K562 (cell line): ENCODE results near the gene OR2W3. TPM values are rescaled to one million over a fixed set of nuclear protein-coding genes. Genes with fewer than 3 reads are reported as not detected.
A peak's percentile ranks its signal among the peaks of the same experiment; 100 is the strongest.

Experiments used
- DMBX1 ChIP-seq: fragments of 250-450 bp; sonication (Bioruptor Pico); IDR thresholded peaks from 2 replicates; pipeline ENCODE4 v1.8.0; 2022; ENCODE audit warnings: inconsistent platforms, mild to moderate bottlenecking, moderate library complexity, borderline replicate concordance
- GTF2E2 ChIP-seq: fragments of 200-800 bp; sonication (Bioruptor generic); IDR thresholded peaks from 2 replicates; pipeline ENCODE4 v1.6.1; 2016; ENCODE audit warnings: missing genetic modification characterization, missing compliant biosample characterization
- POU5F1 ChIP-seq: fragments of 150-350 bp; IDR thresholded peaks from 2 replicates; pipeline ENCODE4 v1.6.1; 2014; ENCODE audit warnings: borderline replicate concordance, low read length, low read depth, mild to moderate bottlenecking; ENCODE audit not compliant: partially characterized antibody
- SOX6 ChIP-seq: fragments of 450-650 bp; IDR thresholded peaks from 2 replicates; pipeline ENCODE4 v1.6.1; 2014; ENCODE audit warnings: mild to moderate bottlenecking
- TGIF2 ChIP-seq: sonication (generic); formaldehyde crosslinking; IDR thresholded peaks from 2 replicates; pipeline ENCODE4 v1.8.1; 2022; ENCODE audit warnings: mild to moderate bottlenecking, missing genetic modification reagents, moderate library complexity
- ZFP36 ChIP-seq: fragments of 150-350 bp; IDR thresholded peaks from 2 replicates; pipeline ENCODE4 v1.6.1; 2018; ENCODE audit warnings: low read length, low read depth; ENCODE audit not compliant: partially characterized antibody
- ZNF165 ChIP-seq: fragments of 250-450 bp; sonication (Bioruptor Pico); IDR thresholded peaks from 2 replicates; pipeline ENCODE4 v1.4.0; 2020; ENCODE audit warnings: borderline replicate concordance
- ZNF316 ChIP-seq: fragments of 450-650 bp; IDR thresholded peaks from 2 replicates; pipeline ENCODE4 v1.6.1; 2016
- ZNF583 ChIP-seq: fragments of 250-450 bp; sonication (Bioruptor Pico); IDR thresholded peaks from 2 replicates; pipeline ENCODE4 v1.4.0; 2020
- polyA plus RNA-seq, 8 experiments: library from polyadenylated mRNA; depleted of rRNA in 4 of 8; stranded (reverse) in 5 of 8; unstranded in 3 of 8; fragments of >200 nt; fragmentation: Nextera tagmentation in 2 of 8; fragmentation: Illumina TruSeq in 1 of 8; extraction: Ambion mirVana in 2 of 8; extraction: Trizol in 1 of 8; gene quantifications; 2 replicates each; pipeline versions ENCODE4 v1.2.1 to v1.2.3, GENCODE V29; 2011 to 2014; ENCODE audit warnings: inconsistent platforms in 1 of 8, missing spikeins in 1 of 8
- total RNA-seq, 7 experiments: library from RNA; depleted of rRNA in 6 of 7; stranded (reverse); fragments of >200 nt in 6 of 7; fragmentation: Illumina TruSeq in 2 of 7; extraction: Trizol in 2 of 7; gene quantifications; 2 replicates each; pipeline versions ENCODE4 v1.2.1 to v1.2.3, GENCODE V29; 2011 to 2021; ENCODE audit warnings: low replicate concordance in 1 of 7
- TF ChIP-seq, protein P1 (sequence below), 2 experiments: IDR thresholded peaks; 2 replicates each; pipeline ENCODE4 v1.6.1; 2012; ENCODE audit warnings: improper control_type of control experiment in 2 of 2, low read depth in 2 of 2, low read length in 2 of 2, borderline replicate concordance in 1 of 2
- TF ChIP-seq, protein P2 (sequence below): fragments of 250-450 bp; sonication (Bioruptor Pico); IDR thresholded peaks from 2 replicates; pipeline ENCODE4 v1.5.0; 2021
- TF ChIP-seq, protein P3 (sequence below): IDR thresholded peaks from 2 replicates; pipeline ENCODE4 v1.6.1; 2014; ENCODE audit warnings: antibody characterized with exemption
- TF ChIP-seq, protein P4 (sequence below): fragments of 250-450 bp; sonication (Bioruptor Pico); IDR thresholded peaks from 2 replicates; pipeline ENCODE4 v1.5.1; 2021; ENCODE audit warnings: mild to moderate bottlenecking
- TF ChIP-seq, protein P5 (sequence below): fragments of 450-650 bp; formaldehyde crosslinking; IDR thresholded peaks from 2 replicates; pipeline ENCODE4 v1.4.0; 2022; ENCODE audit warnings: missing genetic modification characterization
- TF ChIP-seq, protein P6 (sequence below): fragments of 450-650 bp; formaldehyde crosslinking; IDR thresholded peaks from 2 replicates; pipeline ENCODE4 v1.4.0; 2022; ENCODE audit warnings: mild to moderate bottlenecking, moderate library complexity
- TF ChIP-seq, protein P7 (sequence below): sonication (generic); formaldehyde crosslinking; IDR thresholded peaks from 2 replicates; pipeline ENCODE4 v1.8.0; 2022; ENCODE audit warnings: mild to moderate bottlenecking, missing genetic modification reagents

OR2W3 gene
- total and polyA plus RNA-seq, 9 of the 15 experiments (the other 6 are each of a cell fraction or from before 2014, with no cell fraction given), result 0.67 to 7.6 (median 3.7) TPM

DNA sequence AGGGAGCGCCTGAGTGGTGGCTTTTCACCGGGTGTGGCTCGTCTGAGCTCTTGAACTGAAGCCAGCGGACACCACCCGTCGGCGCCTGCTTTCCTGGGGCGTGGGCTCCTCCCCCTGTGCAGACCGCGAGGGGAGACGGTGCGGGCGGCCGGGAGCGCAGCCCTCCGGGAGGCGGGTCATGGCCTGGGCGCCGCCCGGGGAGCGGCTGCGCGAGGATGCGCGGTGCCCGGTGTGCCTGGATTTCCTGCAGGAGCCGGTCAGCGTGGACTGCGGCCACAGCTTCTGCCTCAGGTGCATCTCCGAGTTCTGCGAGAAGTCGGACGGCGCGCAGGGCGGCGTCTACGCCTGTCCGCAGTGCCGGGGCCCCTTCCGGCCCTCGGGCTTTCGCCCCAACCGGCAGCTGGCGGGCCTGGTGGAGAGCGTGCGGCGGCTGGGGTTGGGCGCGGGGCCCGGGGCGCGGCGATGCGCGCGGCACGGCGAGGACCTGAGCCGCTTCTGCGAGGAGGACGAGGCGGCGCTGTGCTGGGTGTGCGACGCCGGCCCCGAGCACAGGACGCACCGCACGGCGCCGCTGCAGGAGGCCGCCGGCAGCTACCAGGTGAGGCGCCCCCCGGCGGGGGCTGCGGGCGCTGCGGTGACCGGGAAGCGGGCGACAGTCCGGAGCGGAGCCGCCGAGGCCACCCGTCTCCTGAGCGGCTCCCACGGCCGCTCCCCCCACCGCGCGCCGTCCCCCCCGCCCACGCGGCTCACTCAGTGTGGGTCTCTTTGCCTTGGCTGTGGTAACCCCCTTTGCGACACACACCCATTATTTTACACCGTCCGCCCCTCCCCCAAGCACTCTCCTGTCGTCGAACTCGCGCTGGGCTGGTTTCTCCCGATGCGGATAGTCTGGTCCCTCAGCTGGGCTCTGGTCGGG lies 38.1 kb upstream of the OR2W3 start, which contains the start of gene TRIM58 (continued):
- TF ChIP-seq, protein P1, sequence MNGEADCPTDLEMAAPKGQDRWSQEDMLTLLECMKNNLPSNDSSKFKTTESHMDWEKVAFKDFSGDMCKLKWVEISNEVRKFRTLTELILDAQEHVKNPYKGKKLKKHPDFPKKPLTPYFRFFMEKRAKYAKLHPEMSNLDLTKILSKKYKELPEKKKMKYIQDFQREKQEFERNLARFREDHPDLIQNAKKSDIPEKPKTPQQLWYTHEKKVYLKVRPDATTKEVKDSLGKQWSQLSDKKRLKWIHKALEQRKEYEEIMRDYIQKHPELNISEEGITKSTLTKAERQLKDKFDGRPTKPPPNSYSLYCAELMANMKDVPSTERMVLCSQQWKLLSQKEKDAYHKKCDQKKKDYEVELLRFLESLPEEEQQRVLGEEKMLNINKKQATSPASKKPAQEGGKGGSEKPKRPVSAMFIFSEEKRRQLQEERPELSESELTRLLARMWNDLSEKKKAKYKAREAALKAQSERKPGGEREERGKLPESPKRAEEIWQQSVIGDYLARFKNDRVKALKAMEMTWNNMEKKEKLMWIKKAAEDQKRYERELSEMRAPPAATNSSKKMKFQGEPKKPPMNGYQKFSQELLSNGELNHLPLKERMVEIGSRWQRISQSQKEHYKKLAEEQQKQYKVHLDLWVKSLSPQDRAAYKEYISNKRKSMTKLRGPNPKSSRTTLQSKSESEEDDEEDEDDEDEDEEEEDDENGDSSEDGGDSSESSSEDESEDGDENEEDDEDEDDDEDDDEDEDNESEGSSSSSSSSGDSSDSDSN (IDR thresholded peaks at IDR 0.05; ENCODE audit: borderline replicate concordance in 1 of 2, low read depth in 2 of 2, low read length in 2 of 2), result peak; percentile 83 to 97
- TF ChIP-seq SOX6, result 0 out of 2 replicates have a peak, but pooled peaks have one; percentile 9
- peak; percentile 47; the same call in 1 of the 2 replicates for TF ChIP-seq TGIF2
- TF ChIP-seq ZNF316, result no peak
- TF ChIP-seq DMBX1, result no peak
- TF ChIP-seq, protein P2, sequence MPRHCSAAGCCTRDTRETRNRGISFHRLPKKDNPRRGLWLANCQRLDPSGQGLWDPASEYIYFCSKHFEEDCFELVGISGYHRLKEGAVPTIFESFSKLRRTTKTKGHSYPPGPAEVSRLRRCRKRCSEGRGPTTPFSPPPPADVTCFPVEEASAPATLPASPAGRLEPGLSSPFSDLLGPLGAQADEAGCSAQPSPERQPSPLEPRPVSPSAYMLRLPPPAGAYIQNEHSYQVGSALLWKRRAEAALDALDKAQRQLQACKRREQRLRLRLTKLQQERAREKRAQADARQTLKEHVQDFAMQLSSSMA (CRISPR knock-in tag), result no peak
- TF ChIP-seq, protein P3, sequence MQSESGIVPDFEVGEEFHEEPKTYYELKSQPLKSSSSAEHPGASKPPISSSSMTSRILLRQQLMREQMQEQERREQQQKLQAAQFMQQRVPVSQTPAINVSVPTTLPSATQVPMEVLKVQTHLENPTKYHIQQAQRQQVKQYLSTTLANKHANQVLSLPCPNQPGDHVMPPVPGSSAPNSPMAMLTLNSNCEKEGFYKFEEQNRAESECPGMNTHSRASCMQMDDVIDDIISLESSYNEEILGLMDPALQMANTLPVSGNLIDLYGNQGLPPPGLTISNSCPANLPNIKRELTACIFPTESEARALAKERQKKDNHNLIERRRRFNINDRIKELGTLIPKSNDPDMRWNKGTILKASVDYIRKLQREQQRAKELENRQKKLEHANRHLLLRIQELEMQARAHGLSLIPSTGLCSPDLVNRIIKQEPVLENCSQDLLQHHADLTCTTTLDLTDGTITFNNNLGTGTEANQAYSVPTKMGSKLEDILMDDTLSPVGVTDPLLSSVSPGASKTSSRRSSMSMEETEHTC, result no peak
- TF ChIP-seq ZNF165, result no peak
- TF ChIP-seq, protein P4, sequence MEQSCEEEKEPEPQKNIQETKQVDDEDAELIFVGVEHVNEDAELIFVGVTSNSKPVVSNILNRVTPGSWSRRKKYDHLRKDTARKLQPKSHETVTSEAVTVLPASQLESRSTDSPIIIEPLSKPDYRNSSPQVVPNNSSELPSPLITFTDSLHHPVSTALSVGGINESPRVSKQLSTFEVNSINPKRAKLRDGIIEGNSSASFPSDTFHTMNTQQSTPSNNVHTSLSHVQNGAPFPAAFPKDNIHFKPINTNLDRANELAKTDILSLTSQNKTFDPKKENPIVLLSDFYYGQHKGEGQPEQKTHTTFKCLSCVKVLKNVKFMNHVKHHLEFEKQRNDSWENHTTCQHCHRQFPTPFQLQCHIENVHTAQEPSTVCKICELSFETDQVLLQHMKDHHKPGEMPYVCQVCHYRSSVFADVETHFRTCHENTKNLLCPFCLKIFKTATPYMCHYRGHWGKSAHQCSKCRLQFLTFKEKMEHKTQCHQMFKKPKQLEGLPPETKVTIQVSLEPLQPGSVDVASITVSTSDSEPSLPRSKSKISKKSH, result no peak
- TF ChIP-seq, protein P5, sequence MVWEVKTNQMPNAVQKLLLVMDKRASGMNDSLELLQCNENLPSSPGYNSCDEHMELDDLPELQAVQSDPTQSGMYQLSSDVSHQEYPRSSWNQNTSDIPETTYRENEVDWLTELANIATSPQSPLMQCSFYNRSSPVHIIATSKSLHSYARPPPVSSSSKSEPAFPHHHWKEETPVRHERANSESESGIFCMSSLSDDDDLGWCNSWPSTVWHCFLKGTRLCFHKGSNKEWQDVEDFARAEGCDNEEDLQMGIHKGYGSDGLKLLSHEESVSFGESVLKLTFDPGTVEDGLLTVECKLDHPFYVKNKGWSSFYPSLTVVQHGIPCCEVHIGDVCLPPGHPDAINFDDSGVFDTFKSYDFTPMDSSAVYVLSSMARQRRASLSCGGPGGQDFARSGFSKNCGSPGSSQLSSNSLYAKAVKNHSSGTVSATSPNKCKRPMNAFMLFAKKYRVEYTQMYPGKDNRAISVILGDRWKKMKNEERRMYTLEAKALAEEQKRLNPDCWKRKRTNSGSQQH (CRISPR knock-in tag), result no peak
- TF ChIP-seq, protein P6, sequence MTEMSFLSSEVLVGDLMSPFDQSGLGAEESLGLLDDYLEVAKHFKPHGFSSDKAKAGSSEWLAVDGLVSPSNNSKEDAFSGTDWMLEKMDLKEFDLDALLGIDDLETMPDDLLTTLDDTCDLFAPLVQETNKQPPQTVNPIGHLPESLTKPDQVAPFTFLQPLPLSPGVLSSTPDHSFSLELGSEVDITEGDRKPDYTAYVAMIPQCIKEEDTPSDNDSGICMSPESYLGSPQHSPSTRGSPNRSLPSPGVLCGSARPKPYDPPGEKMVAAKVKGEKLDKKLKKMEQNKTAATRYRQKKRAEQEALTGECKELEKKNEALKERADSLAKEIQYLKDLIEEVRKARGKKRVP (CRISPR knock-in tag), result no peak
- no peak for TF ChIP-seq GTF2E2
- no peak for TF ChIP-seq ZNF583 (CRISPR knock-in tag)
- TF ChIP-seq, protein P7, sequence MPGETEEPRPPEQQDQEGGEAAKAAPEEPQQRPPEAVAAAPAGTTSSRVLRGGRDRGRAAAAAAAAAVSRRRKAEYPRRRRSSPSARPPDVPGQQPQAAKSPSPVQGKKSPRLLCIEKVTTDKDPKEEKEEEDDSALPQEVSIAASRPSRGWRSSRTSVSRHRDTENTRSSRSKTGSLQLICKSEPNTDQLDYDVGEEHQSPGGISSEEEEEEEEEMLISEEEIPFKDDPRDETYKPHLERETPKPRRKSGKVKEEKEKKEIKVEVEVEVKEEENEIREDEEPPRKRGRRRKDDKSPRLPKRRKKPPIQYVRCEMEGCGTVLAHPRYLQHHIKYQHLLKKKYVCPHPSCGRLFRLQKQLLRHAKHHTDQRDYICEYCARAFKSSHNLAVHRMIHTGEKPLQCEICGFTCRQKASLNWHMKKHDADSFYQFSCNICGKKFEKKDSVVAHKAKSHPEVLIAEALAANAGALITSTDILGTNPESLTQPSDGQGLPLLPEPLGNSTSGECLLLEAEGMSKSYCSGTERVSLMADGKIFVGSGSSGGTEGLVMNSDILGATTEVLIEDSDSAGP (CRISPR knock-in tag), result no peak
- TF ChIP-seq POU5F1, result no peak
- peak; percentile 5 for TF ChIP-seq ZFP36
